ENCODE results near the gene STAM2. TPM values are rescaled to one million over a fixed set of nuclear protein-coding genes. Genes with fewer than 3 reads are reported as not detected.

Gene STAM2
- total and polyA plus RNA-seq, 2 of the 13 experiments (the other 11 are each of a cell fraction or from before 2014, with no cell fraction given), result 14.7 to 24.1 TPM

- TF ChIP-seq, protein P1, sequence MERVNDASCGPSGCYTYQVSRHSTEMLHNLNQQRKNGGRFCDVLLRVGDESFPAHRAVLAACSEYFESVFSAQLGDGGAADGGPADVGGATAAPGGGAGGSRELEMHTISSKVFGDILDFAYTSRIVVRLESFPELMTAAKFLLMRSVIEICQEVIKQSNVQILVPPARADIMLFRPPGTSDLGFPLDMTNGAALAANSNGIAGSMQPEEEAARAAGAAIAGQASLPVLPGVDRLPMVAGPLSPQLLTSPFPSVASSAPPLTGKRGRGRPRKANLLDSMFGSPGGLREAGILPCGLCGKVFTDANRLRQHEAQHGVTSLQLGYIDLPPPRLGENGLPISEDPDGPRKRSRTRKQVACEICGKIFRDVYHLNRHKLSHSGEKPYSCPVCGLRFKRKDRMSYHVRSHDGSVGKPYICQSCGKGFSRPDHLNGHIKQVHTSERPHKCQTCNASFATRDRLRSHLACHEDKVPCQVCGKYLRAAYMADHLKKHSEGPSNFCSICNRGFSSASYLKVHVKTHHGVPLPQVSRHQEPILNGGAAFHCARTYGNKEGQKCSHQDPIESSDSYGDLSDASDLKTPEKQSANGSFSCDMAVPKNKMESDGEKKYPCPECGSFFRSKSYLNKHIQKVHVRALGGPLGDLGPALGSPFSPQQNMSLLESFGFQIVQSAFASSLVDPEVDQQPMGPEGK (CRISPR knock-in tag; IDR thresholded peaks at IDR 0.05), result no peak
- TF ChIP-seq ZSCAN30 (CRISPR knock-in tag; IDR thresholded peaks at IDR 0.05), result no peak
- TF ChIP-seq REPIN1 (CRISPR knock-in tag; IDR thresholded peaks at IDR 0.05; ENCODE audit: borderline replicate concordance, low read depth), result peak; percentile 50; the same call in 1 of the 2 replicates
- no peak for TF ChIP-seq TAF15 (IDR thresholded peaks at IDR 0.05; ENCODE audit: low read depth, low read length, poor library complexity, severe bottlenecking)
- peak in 1 of 2 experiments; percentile 54; a peak in 1 of 4 replicates for TF ChIP-seq KLF16 (CRISPR knock-in tag; IDR thresholded peaks at IDR 0.05)
- no peak for TF ChIP-seq PRMT3 (CRISPR knock-in tag; IDR thresholded peaks at IDR 0.05; ENCODE audit: borderline replicate concordance, low read depth)
- TF ChIP-seq, protein P2, sequence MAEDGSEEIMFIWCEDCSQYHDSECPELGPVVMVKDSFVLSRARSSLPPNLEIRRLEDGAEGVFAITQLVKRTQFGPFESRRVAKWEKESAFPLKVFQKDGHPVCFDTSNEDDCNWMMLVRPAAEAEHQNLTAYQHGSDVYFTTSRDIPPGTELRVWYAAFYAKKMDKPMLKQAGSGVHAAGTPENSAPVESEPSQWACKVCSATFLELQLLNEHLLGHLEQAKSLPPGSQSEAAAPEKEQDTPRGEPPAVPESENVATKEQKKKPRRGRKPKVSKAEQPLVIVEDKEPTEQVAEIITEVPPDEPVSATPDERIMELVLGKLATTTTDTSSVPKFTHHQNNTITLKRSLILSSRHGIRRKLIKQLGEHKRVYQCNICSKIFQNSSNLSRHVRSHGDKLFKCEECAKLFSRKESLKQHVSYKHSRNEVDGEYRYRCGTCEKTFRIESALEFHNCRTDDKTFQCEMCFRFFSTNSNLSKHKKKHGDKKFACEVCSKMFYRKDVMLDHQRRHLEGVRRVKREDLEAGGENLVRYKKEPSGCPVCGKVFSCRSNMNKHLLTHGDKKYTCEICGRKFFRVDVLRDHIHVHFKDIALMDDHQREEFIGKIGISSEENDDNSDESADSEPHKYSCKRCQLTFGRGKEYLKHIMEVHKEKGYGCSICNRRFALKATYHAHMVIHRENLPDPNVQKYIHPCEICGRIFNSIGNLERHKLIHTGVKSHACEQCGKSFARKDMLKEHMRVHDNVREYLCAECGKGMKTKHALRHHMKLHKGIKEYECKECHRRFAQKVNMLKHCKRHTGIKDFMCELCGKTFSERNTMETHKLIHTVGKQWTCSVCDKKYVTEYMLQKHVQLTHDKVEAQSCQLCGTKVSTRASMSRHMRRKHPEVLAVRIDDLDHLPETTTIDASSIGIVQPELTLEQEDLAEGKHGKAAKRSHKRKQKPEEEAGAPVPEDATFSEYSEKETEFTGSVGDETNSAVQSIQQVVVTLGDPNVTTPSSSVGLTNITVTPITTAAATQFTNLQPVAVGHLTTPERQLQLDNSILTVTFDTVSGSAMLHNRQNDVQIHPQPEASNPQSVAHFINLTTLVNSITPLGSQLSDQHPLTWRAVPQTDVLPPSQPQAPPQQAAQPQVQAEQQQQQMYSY (CRISPR knock-in tag; IDR thresholded peaks at IDR 0.05), result no peak
- TF ChIP-seq, protein P3, sequence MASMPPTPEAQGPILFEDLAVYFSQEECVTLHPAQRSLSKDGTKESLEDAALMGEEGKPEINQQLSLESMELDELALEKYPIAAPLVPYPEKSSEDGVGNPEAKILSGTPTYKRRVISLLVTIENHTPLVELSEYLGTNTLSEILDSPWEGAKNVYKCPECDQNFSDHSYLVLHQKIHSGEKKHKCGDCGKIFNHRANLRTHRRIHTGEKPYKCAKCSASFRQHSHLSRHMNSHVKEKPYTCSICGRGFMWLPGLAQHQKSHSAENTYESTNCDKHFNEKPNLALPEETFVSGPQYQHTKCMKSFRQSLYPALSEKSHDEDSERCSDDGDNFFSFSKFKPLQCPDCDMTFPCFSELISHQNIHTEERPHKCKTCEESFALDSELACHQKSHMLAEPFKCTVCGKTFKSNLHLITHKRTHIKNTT (CRISPR knock-in tag; IDR thresholded peaks at IDR 0.05), result no peak
- TF ChIP-seq, protein P4, sequence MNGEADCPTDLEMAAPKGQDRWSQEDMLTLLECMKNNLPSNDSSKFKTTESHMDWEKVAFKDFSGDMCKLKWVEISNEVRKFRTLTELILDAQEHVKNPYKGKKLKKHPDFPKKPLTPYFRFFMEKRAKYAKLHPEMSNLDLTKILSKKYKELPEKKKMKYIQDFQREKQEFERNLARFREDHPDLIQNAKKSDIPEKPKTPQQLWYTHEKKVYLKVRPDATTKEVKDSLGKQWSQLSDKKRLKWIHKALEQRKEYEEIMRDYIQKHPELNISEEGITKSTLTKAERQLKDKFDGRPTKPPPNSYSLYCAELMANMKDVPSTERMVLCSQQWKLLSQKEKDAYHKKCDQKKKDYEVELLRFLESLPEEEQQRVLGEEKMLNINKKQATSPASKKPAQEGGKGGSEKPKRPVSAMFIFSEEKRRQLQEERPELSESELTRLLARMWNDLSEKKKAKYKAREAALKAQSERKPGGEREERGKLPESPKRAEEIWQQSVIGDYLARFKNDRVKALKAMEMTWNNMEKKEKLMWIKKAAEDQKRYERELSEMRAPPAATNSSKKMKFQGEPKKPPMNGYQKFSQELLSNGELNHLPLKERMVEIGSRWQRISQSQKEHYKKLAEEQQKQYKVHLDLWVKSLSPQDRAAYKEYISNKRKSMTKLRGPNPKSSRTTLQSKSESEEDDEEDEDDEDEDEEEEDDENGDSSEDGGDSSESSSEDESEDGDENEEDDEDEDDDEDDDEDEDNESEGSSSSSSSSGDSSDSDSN (CRISPR knock-in tag; IDR thresholded peaks at IDR 0.05), result no peak
- TF ChIP-seq ZNF569 (CRISPR knock-in tag; IDR thresholded peaks at IDR 0.05; ENCODE audit: borderline replicate concordance), result no peak
- no peak for TF ChIP-seq KDM6A (CRISPR knock-in tag; IDR thresholded peaks at IDR 0.05; ENCODE audit: low read depth)
- no peak for TF ChIP-seq PAWR (CRISPR knock-in tag; IDR thresholded peaks at IDR 0.05; ENCODE audit: borderline replicate concordance)
- TF ChIP-seq YEATS2 (CRISPR knock-in tag; IDR thresholded peaks at IDR 0.05; ENCODE audit: borderline replicate concordance), result no peak
- TF ChIP-seq ARNTL (CRISPR knock-in tag; IDR thresholded peaks at IDR 0.05), result no peak
- no peak for TF ChIP-seq FOXP4 (CRISPR knock-in tag; IDR thresholded peaks at IDR 0.05)
- no peak for TF ChIP-seq FOXA3 (CRISPR knock-in tag; IDR thresholded peaks at IDR 0.05)
These were observed 14.3 kb upstream of the STAM2 start (continued) for GRCh38 chr2:152189622-152190495.
